ENCODE measurements around the gene KIR2DL1. TPM values are rescaled to one million over a fixed set of nuclear protein-coding genes. Genes with fewer than 3 reads are reported as not detected.

Gene KIR2DL1
- total RNA-seq, 2 donors from 2014 or later = not detected

GRCh38 chr19:54790711-54791110 is 21.1 kb downstream of the KIR2DL1 start:
- no peaks in the 10 kb centered on the region for H3K36me3 ChIP-seq
- H3K9me3 ChIP-seq = no peaks in the 10 kb centered on the region
- H3K4me1 ChIP-seq = no peaks in the 10 kb centered on the region
- no peak overlapping the region for H3K27ac ChIP-seq
- TF ChIP-seq CTCF (IDR thresholded peaks at IDR 0.05) = no peak
- DNase-seq (ENCODE audit: low spot score) = no peak
- H3K27me3 ChIP-seq = no peaks in the 10 kb centered on the region
- no peak overlapping the region for H3K4me3 ChIP-seq

GRCh38 chr19:54791476-54791875 is 21.9 kb downstream of the KIR2DL1 start:
- H3K9me3 ChIP-seq = no peaks in the 10 kb centered on the region
- no peak overlapping the region for H3K27ac ChIP-seq
- no peaks in the 10 kb centered on the region for H3K4me1 ChIP-seq
- H3K4me3 ChIP-seq = no peak overlapping the region
- no peaks in the 10 kb centered on the region for H3K36me3 ChIP-seq
- no peaks in the 10 kb centered on the region for H3K27me3 ChIP-seq
- TF ChIP-seq CTCF (IDR thresholded peaks at IDR 0.05) = no peak
- no peak for DNase-seq (ENCODE audit: low spot score)

GRCh38 chr19:54792814-54793213 is 23.2 kb downstream of the KIR2DL1 start:
- Histone ChIP-seq H3K4me1 (no peaks in the 10 kb centered on the region), H3K27ac (peak overlapping the region in 1 of 2 donors; percentile 11), H3K27me3 (no peaks in the 10 kb centered on the region), H3K4me3 (peak overlapping the region in 1 of 2 donors; percentile 35), H3K9me3 (no peaks in the 10 kb centered on the region), H3K36me3 (no peaks in the 10 kb centered on the region)
- DNase-seq (ENCODE audit: low spot score) = no peak
- no peak for TF ChIP-seq CTCF (IDR thresholded peaks at IDR 0.05)

GRCh38 chr19:54795758-54796157 is 26.2 kb downstream of the KIR2DL1 start:
- TF ChIP-seq CTCF (IDR thresholded peaks at IDR 0.05) = no peak
- no peaks in the 10 kb centered on the region for H3K27me3 ChIP-seq
- no peak for DNase-seq (ENCODE audit: low spot score)
- H3K36me3 ChIP-seq = no peaks in the 10 kb centered on the region
- H3K4me1 ChIP-seq = no peaks in the 10 kb centered on the region
- no peak overlapping the region for H3K4me3 ChIP-seq
- H3K9me3 ChIP-seq = no peaks in the 10 kb centered on the region
- H3K27ac ChIP-seq = no peak overlapping the region

- Histone ChIP-seq H3K27me3 (no peaks in the 10 kb centered on the region), H3K9me3 (no peaks in the 10 kb centered on the region), H3K4me1 (no peaks in the 10 kb centered on the region), H3K4me3 (no peak within 1 kb of the TSS), H3K36me3 (no peaks in the 10 kb centered on the region), H3K27ac (no peak within 1 kb of the TSS)
- no peak for TF ChIP-seq CTCF (IDR thresholded peaks at IDR 0.05)
- DNase-seq (ENCODE audit: low spot score) = no peak
Measured at GRCh38 chr19:54803410-54803809, 33.8 kb downstream of the KIR2DL1 start, which contains the start of gene KIR2DL4. KIR2DL4 (plus strand) TSS chr19:54803610; CDS start chr19:54803652, 42 bp downstream.

GRCh38 chr19:54804101-54804500 is 34.5 kb downstream of the KIR2DL1 start:
- no peak overlapping the region for H3K4me3 ChIP-seq
- TF ChIP-seq CTCF (IDR thresholded peaks at IDR 0.05) = no peak
- no peaks in the 10 kb centered on the region for H3K9me3 ChIP-seq
- H3K4me1 ChIP-seq = no peaks in the 10 kb centered on the region
- no peak for DNase-seq (ENCODE audit: low spot score)
- no peaks in the 10 kb centered on the region for H3K36me3 ChIP-seq
- H3K27me3 ChIP-seq = no peaks in the 10 kb centered on the region
- no peak overlapping the region for H3K27ac ChIP-seq

Measured in right atrium auricular region (tissue), 2 donors.